SK-N-SH (cell line): Measurements from ENCODE around the gene FGD3. TPM values are rescaled to one million over a fixed set of nuclear protein-coding genes. Genes with fewer than 3 reads are reported as not detected.

Experiments
- CTCF ChIA-PET: fragments of 300-600, 350-600 bp; formaldehyde crosslinking; extraction: SDS; loops from one replicate; lab custom pipeline; 2021; lab: Yijun Ruan, JAX
- POLR2A ChIA-PET: fragments of 350-600 bp; sonication (Branson Sonifier 250); formaldehyde crosslinking; extraction: SDS; loops from one replicate; lab custom pipeline; 2020; ENCODE audit warnings: antibody characterized with exemption, inconsistent platforms; lab: Yijun Ruan, JAX
- DNase-seq: peaks from one replicate; pipeline ENCODE4 v3.0.0; 2012
- H2AFZ ChIP-seq: fragments of 200-600 bp; sonication (generic); 2 replicates; pipeline ENCODE4 v1.8.1; 2016; ENCODE audit warnings: antibody characterized with exemption, mild to moderate bottlenecking, low read depth
- H3F3A ChIP-seq: fragments of 200-600 bp; sonication (generic); replicated peaks from 2 replicates; pipeline ENCODE3; 2016; ENCODE audit warnings: antibody characterized with exemption, mild to moderate bottlenecking; ENCODE audit not compliant: insufficient read depth
- H3K27ac ChIP-seq, 2 experiments: fragments of 200-500 bp in 1 of 2; fragments of 200-600 bp in 1 of 2; sonication (Bioruptor generic) in 1 of 2; sonication (generic), shearing (Covaris generic) in 1 of 2; 2 replicates each; pipeline versions ENCODE4 v1.5.1 to v1.6.1; 2014 to 2016; ENCODE audit warnings: low read depth in 2 of 2, inconsistent platforms in 1 of 2, low read length in 1 of 2, mild to moderate bottlenecking in 1 of 2, mixed read lengths in 1 of 2
- H3K27me3 ChIP-seq: fragments of 200-600 bp; sonication (generic), shearing (Covaris generic); 2 replicates; pipeline ENCODE4 v1.6.1; 2016; ENCODE audit warnings: mixed run types; ENCODE audit not compliant: insufficient read depth
- H3K36me3 ChIP-seq, 2 experiments: fragments of 200-500 bp in 1 of 2; fragments of 200-600 bp in 1 of 2; sonication (Bioruptor generic) in 1 of 2; sonication (generic) in 1 of 2; replicated peaks in 1 of 2; 2 replicates each; pipeline versions ENCODE3 to v1.5.1; 2014 to 2016; ENCODE audit warnings: low read length in 1 of 2, mild to moderate bottlenecking in 1 of 2; ENCODE audit not compliant: insufficient read depth in 2 of 2, control insufficient read depth in 1 of 2
- H3K4me1 ChIP-seq, 2 experiments: fragments of 200-500 bp in 1 of 2; fragments of 200-600 bp in 1 of 2; sonication (Bioruptor generic) in 1 of 2; sonication (generic), shearing (Covaris generic) in 1 of 2; 2 replicates each; pipeline versions ENCODE4 v1.5.1 to v1.6.1; 2014 to 2016; ENCODE audit warnings: low read depth in 1 of 2, low read length in 1 of 2, mixed run types in 1 of 2; ENCODE audit not compliant: insufficient read depth in 2 of 2, control insufficient read depth in 1 of 2
- H3K4me2 ChIP-seq: fragments of 200-600 bp; sonication (generic), shearing (Covaris generic); 2 replicates; pipeline ENCODE4 v1.6.1; 2017; ENCODE audit warnings: mixed run types
- H3K4me3 ChIP-seq, 2 experiments: fragments of 200-500 bp in 1 of 2; fragments of 200-600 bp in 1 of 2; sonication (Bioruptor generic) in 1 of 2; sonication (generic), shearing (Covaris generic) in 1 of 2; 2 replicates each; pipeline versions ENCODE4 v1.5.1 to v1.8.1; 2014 to 2016; ENCODE audit warnings: low read depth in 2 of 2, inconsistent platforms in 1 of 2, low read length in 1 of 2, mild to moderate bottlenecking in 1 of 2, mixed read lengths in 1 of 2, moderate library complexity in 1 of 2
- H3K79me2 ChIP-seq: fragments of 200-600 bp; sonication (generic); 2 replicates; pipeline ENCODE4 v1.8.1; 2017; ENCODE audit warnings: mild to moderate bottlenecking; ENCODE audit not compliant: insufficient read depth
- H3K9ac ChIP-seq: fragments of 200-600 bp; sonication (generic); 2 replicates; pipeline ENCODE4 v1.6.1; 2017; ENCODE audit warnings: mixed run types
- H3K9me2 ChIP-seq: fragments of 200-600 bp; sonication (generic); 2 replicates; pipeline ENCODE4 v1.6.1; 2017; ENCODE audit warnings: mixed run types
- H3K9me3 ChIP-seq: fragments of 200-600 bp; sonication (generic); 2 replicates; pipeline ENCODE4 v1.6.1; 2017; ENCODE audit warnings: mixed run types, mild to moderate bottlenecking, moderate library complexity
- H4K20me1 ChIP-seq: fragments of 200-600 bp; sonication (generic); 2 replicates; pipeline ENCODE4 v1.6.1; 2017; ENCODE audit warnings: mild to moderate bottlenecking, mixed run types; ENCODE audit not compliant: insufficient read depth
- CHD2 ChIP-seq: fragments of 150-350 bp; IDR thresholded peaks from 2 replicates; pipeline ENCODE4 v1.6.1; 2018; ENCODE audit warnings: low read length; ENCODE audit not compliant: partially characterized antibody
- ELF1 ChIP-seq: IDR thresholded peaks from 2 replicates; pipeline ENCODE4 v1.4.0; 2012
- EP300 ChIP-seq, 2 experiments: IDR thresholded peaks; 2 replicates each; pipeline versions ENCODE4 v1.4.0 to v1.6.1; 2012; ENCODE audit warnings: borderline replicate concordance in 1 of 2, low read depth in 1 of 2, low read length in 1 of 2
- FOSL2 ChIP-seq: IDR thresholded peaks from 2 replicates; pipeline ENCODE4 v1.4.0; 2012; ENCODE audit warnings: low read depth, mild to moderate bottlenecking, moderate library complexity, borderline replicate concordance
- FOXJ3 ChIP-seq: sonication (generic); formaldehyde crosslinking; IDR thresholded peaks from 2 replicates; pipeline ENCODE4 v1.5.1; 2020; ENCODE audit warnings: mild to moderate bottlenecking, missing genetic modification reagents
- GABPA ChIP-seq: IDR thresholded peaks from 2 replicates; pipeline ENCODE4 v1.4.0; 2012; ENCODE audit warnings: low read depth, mild to moderate bottlenecking
- IRF3 ChIP-seq: fragments of 150-350 bp; IDR thresholded peaks from 2 replicates; pipeline ENCODE4 v1.6.1; 2016; ENCODE audit warnings: mild to moderate bottlenecking, low read depth, low read length
- MAX ChIP-seq: IDR thresholded peaks from 2 replicates; pipeline ENCODE4 v1.4.0; 2012; ENCODE audit warnings: low read depth
- MEF2A ChIP-seq: IDR thresholded peaks from 2 replicates; pipeline ENCODE4 v1.4.0; 2012; ENCODE audit warnings: low read depth, borderline replicate concordance
- MXI1 ChIP-seq: IDR thresholded peaks from 2 replicates; pipeline ENCODE4 v1.6.1; 2012; ENCODE audit warnings: mild to moderate bottlenecking, low read depth, low read length, improper control_type of control experiment
- NFIC ChIP-seq: IDR thresholded peaks from 2 replicates; pipeline ENCODE4 v1.4.0; 2012; ENCODE audit warnings: borderline replicate concordance
- POLR2AphosphoS5 ChIP-seq: IDR thresholded peaks from 2 replicates; pipeline ENCODE4 v1.6.1; 2012; ENCODE audit warnings: low read depth, low read length
- RCOR1 ChIP-seq: fragments of 150-350 bp; IDR thresholded peaks from 2 replicates; pipeline ENCODE4 v1.6.1; 2017; ENCODE audit warnings: antibody characterized with exemption, low read length
- RFX5 ChIP-seq: IDR thresholded peaks from 2 replicates; pipeline ENCODE4 v1.6.1; 2012; ENCODE audit warnings: mild to moderate bottlenecking, improper control_type of control experiment, low read length
- SIN3A ChIP-seq: IDR thresholded peaks from 2 replicates; pipeline ENCODE4 v1.6.1; 2012; ENCODE audit warnings: low read depth, mild to moderate bottlenecking, low read length, moderate library complexity, borderline replicate concordance
- TAF1 ChIP-seq: IDR thresholded peaks from 2 replicates; pipeline ENCODE4 v1.6.1; 2012; ENCODE audit warnings: low read depth, mild to moderate bottlenecking, low read length, moderate library complexity, borderline replicate concordance
- USF2 ChIP-seq: fragments of 150-350 bp; IDR thresholded peaks from 2 replicates; pipeline ENCODE4 v1.6.1; 2017; ENCODE audit warnings: antibody characterized with exemption, low read length, low read depth, borderline replicate concordance
- ZBTB33 ChIP-seq: IDR thresholded peaks from 2 replicates; pipeline ENCODE4 v1.4.0; 2012; ENCODE audit warnings: low read depth, borderline replicate concordance
- WGBS: methylation state at CpG from one replicate; pipeline ENCODE4 v1.1.6; 2017; ENCODE audit warnings: low lambda C conversion rate; 5-methylcytosine and 5-hydroxymethylcytosine counted together
- polyA plus RNA-seq, 3 experiments: library from polyadenylated mRNA; depleted of rRNA; stranded (reverse); fragments of >200 nt; gene quantifications; 2 replicates each; pipeline ENCODE4 v1.2.3, GENCODE V29; 2012

The FGD3 gene
- polyA plus RNA-seq, 1 of the 3 experiments (the other 2 are of a cell fraction) = not detected

GRCh38 chr9:93031629-93032430 is 84.5 kb downstream of the FGD3 start:
- Histone ChIP-seq H3K36me3 (no peaks in the 10 kb centered on the region), H3K9me2 (no peaks in the 10 kb centered on the region), H3F3A (no peaks in the 10 kb centered on the region), H3K4me3 (no peak overlapping the region), H3K4me2 (no peak overlapping the region), H4K20me1 (no peaks in the 10 kb centered on the region), H2AFZ (no peak overlapping the region), H3K4me1 (peaks cover 0 to 2% of the 10 kb centered on the region in 2 experiments; a peak in 1 of 4 replicates), H3K27me3 (no peaks in the 10 kb centered on the region), H3K27ac (no peak overlapping the region), H3K9ac (no peak overlapping the region), H3K9me3 (no peaks in the 10 kb centered on the region), H3K79me2 (no peaks in the 10 kb centered on the region)
- CTCF ChIA-PET = interaction anchor here (0.9 kb wide), 1 partner anchor 23 kb away, joined by 3 read pairs; no protein-coding TSS in a partner anchor
- TF ChIP-seq EP300 (IDR thresholded peaks at IDR 0.05; ENCODE audit: borderline replicate concordance in 1 of 2, low read depth in 1 of 2, low read length in 1 of 2) (no peak), MAX (no peak), TAF1 (no peak), GABPA (no peak), SIN3A (no peak), RCOR1 (no peak), ELF1 (no peak), RFX5 (no peak), CHD2 (no peak), IRF3 (no peak), ZBTB33 (no peak), FOXJ3 (CRISPR knock-in tag) (no peak), NFIC (no peak)
- POLR2A ChIA-PET = no interaction called here
- no peak for DNase-seq
- 36% methylated on average over 10 of the region's 10 CpGs for WGBS

DNA sequence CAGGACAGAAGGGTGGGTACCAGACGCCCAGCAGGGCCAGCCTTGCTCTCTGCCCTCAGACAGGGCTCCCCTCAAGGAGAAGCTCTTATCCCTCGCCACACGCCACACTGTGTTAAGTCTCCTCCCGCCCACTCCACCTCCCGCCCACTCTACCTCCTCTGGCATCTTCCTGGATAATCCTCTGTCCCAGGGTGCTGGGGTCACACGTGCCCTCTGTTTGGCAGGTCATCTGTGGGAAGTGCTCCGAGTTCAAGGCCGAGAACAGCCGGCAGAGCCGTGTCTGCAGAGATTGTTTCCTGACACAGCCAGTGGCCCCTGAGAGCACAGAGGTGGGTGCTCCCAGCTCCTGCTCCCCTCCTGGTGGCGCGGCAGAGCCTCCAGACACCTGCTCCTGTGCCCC is 85.2 kb downstream of the FGD3 start:
- no peak overlapping the region for H3K27ac ChIP-seq
- peaks cover 0 to 2% of the 10 kb centered on the region in 2 experiments; a peak in 1 of 4 replicates for H3K4me1 ChIP-seq
- ChIA-PET POLR2A (no interaction called here), CTCF (interaction anchor here (0.9 kb wide), 1 partner anchor 23 kb away, joined by 3 read pairs; no protein-coding TSS in a partner anchor)
- no peak for DNase-seq
- no peaks in the 10 kb centered on the region for H3K36me3 ChIP-seq
- no peak overlapping the region for H3K4me2 ChIP-seq
- no peaks in the 10 kb centered on the region for H3F3A ChIP-seq
- no peak overlapping the region for H3K4me3 ChIP-seq
- no peak for TF ChIP-seq RFX5
- TF ChIP-seq MAX = no peak
- no peak for TF ChIP-seq MEF2A
- TF ChIP-seq EP300 (IDR thresholded peaks at IDR 0.05; ENCODE audit: borderline replicate concordance in 1 of 2, low read depth in 1 of 2, low read length in 1 of 2) = no peak
- no peak for TF ChIP-seq MXI1
- TF ChIP-seq FOSL2 = no peak
- no peak for TF ChIP-seq SIN3A
- no peak for TF ChIP-seq ZBTB33
- TF ChIP-seq USF2 = no peak
- no peak for TF ChIP-seq NFIC
- no peak for TF ChIP-seq POLR2AphosphoS5
- no peak for TF ChIP-seq FOXJ3 (CRISPR knock-in tag)
- no peaks in the 10 kb centered on the region for H3K9me2 ChIP-seq
- H2AFZ ChIP-seq = no peak overlapping the region
- 64% methylated on average over 10 of the region's 12 CpGs for WGBS
- no peaks in the 10 kb centered on the region for H3K79me2 ChIP-seq
- no peak overlapping the region for H3K9ac ChIP-seq
- no peaks in the 10 kb centered on the region for H4K20me1 ChIP-seq
- H3K9me3 ChIP-seq = no peaks in the 10 kb centered on the region
- no peaks in the 10 kb centered on the region for H3K27me3 ChIP-seq
